MM.1S (cell line): Measurements from ENCODE around the gene BCAS4.

ENCODE experiments used
- DNase-seq: peaks from one replicate; pipeline ENCODE4 v3.0.0-alpha.2; 2015
- H2AFZ ChIP-seq: fragments of 300-600 bp; sonication (generic); 2 replicates; pipeline ENCODE4 v1.6.0; 2016; ENCODE audit warnings: antibody characterized with exemption, low read length
- H3F3A ChIP-seq: fragments of 300-600 bp; sonication (generic); 2 replicates; pipeline ENCODE4 v1.6.1; 2016; ENCODE audit warnings: mild to moderate bottlenecking, antibody characterized with exemption, low read length, moderate library complexity, mixed read lengths; ENCODE audit not compliant: insufficient read depth
- H3K27ac ChIP-seq: fragments of 300-600 bp; sonication (generic); 2 replicates; pipeline ENCODE4 v1.5.1; 2016; ENCODE audit warnings: mild to moderate bottlenecking, low read length
- H3K27me3 ChIP-seq: fragments of 300-600 bp; sonication (generic); replicated peaks from 2 replicates; pipeline ENCODE4 v1.6.0; 2016; ENCODE audit warnings: low read length; ENCODE audit not compliant: insufficient read depth
- H3K36me3 ChIP-seq: fragments of 300-600 bp; sonication (generic); replicated peaks from 2 replicates; pipeline ENCODE4 v1.6.1; 2016; ENCODE audit warnings: mild to moderate bottlenecking, low read length, mixed read lengths; ENCODE audit not compliant: insufficient read depth
- H3K4me1 ChIP-seq: fragments of 300-600 bp; sonication (generic); 2 replicates; pipeline ENCODE4 v1.6.1; 2016; ENCODE audit warnings: low read length, mixed read lengths
- H3K4me2 ChIP-seq: fragments of 300-600 bp; sonication (generic); 2 replicates; pipeline ENCODE4 v1.6.0; 2016; ENCODE audit warnings: low read depth, low read length
- H3K4me3 ChIP-seq: fragments of 300-600 bp; sonication (generic); 2 replicates; pipeline ENCODE4 v1.5.1; 2016; ENCODE audit warnings: low read length, mixed read lengths
- H3K79me2 ChIP-seq: fragments of 300-600 bp; sonication (generic); 2 replicates; pipeline ENCODE4 v1.6.1; 2016; ENCODE audit warnings: mixed run types, low read length, mixed read lengths
- H3K9ac ChIP-seq: fragments of 300-600 bp; sonication (generic); 2 replicates; pipeline ENCODE4 v1.6.1; 2016; ENCODE audit warnings: low read length, mixed read lengths
- H3K9me2 ChIP-seq: fragments of 300-600 bp; sonication (generic); replicated peaks from 2 replicates; pipeline ENCODE4 v1.6.1; 2016; ENCODE audit warnings: mild to moderate bottlenecking, low read length, mixed read lengths; ENCODE audit not compliant: insufficient read depth
- H3K9me3 ChIP-seq: fragments of 300-600 bp; sonication (generic); replicated peaks from 2 replicates; pipeline ENCODE4 v1.6.1; 2016; ENCODE audit warnings: mild to moderate bottlenecking, low read length, mixed read lengths; ENCODE audit not compliant: insufficient read depth
- H4K20me1 ChIP-seq: fragments of 300-600 bp; sonication (generic); 2 replicates; pipeline ENCODE4 v1.6.1; 2016; ENCODE audit warnings: mild to moderate bottlenecking, low read length, moderate library complexity, mixed read lengths; ENCODE audit not compliant: insufficient read depth
- EZH2 ChIP-seq: fragments of 300-600 bp; sonication (generic); optimal IDR thresholded peaks from 2 replicates; pipeline ENCODE3; 2017; ENCODE audit warnings: low read depth, mild to moderate bottlenecking, antibody characterized with exemption, low read length, mixed read lengths
- EZH2phosphoT487 ChIP-seq: fragments of 300-600 bp; sonication (generic); IDR thresholded peaks from 2 replicates; pipeline ENCODE4 v1.6.1; 2018; ENCODE audit warnings: antibody characterized with exemption, low read length
- TF ChIP-seq, protein P1 (sequence below): fragments of 300-600 bp; sonication (generic); IDR thresholded peaks from 2 replicates; pipeline ENCODE4 v1.5.1; 2016; ENCODE audit warnings: antibody characterized with exemption, low read length, mixed read lengths

The BCAS4 gene

DNA sequence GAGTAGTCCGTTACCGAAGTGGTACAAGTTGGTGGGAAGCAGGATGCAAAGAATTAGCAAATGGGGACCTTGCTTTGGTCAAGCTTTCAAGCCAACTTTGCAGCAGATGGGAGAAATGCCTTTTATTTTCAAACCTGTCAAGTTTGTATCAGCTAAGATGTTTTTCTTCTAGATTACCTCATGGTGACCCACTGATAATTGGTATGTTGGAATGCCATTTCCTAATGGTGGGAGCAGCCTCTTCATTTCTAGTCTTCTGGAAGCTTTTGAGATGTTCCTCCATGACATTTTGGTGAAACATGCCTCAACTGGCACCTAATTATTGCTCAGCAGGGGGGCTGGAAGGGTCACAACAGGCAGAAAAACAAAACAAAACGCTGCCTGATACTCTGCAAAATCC lies 92.7 kb downstream of the BCAS4 start:
- Histone ChIP-seq H3K4me2 (no peak overlapping the region), H3K27ac (no peak overlapping the region), H3K27me3 (no peaks in the 10 kb centered on the region), H3K4me3 (no peak overlapping the region), H3K9ac (no peak overlapping the region), H3K9me2 (no peaks in the 10 kb centered on the region), H2AFZ (no peak overlapping the region), H3K79me2 (0 out of 2 replicates have a peak, but pooled peaks cover 3% of the 10 kb centered on the region), H3F3A (no peaks in the 10 kb centered on the region; the same call in 1 of the 2 replicates), H4K20me1 (no peaks in the 10 kb centered on the region), H3K9me3 (no peaks in the 10 kb centered on the region), H3K4me1 (no peaks in the 10 kb centered on the region), H3K36me3 (peaks cover 22% of the 10 kb centered on the region)
- no peak for DNase-seq
- TF ChIP-seq EZH2 (no peak), EZH2phosphoT487 (no peak)
- TF ChIP-seq, protein P1, sequence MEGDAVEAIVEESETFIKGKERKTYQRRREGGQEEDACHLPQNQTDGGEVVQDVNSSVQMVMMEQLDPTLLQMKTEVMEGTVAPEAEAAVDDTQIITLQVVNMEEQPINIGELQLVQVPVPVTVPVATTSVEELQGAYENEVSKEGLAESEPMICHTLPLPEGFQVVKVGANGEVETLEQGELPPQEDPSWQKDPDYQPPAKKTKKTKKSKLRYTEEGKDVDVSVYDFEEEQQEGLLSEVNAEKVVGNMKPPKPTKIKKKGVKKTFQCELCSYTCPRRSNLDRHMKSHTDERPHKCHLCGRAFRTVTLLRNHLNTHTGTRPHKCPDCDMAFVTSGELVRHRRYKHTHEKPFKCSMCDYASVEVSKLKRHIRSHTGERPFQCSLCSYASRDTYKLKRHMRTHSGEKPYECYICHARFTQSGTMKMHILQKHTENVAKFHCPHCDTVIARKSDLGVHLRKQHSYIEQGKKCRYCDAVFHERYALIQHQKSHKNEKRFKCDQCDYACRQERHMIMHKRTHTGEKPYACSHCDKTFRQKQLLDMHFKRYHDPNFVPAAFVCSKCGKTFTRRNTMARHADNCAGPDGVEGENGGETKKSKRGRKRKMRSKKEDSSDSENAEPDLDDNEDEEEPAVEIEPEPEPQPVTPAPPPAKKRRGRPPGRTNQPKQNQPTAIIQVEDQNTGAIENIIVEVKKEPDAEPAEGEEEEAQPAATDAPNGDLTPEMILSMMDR = no peak

DNA sequence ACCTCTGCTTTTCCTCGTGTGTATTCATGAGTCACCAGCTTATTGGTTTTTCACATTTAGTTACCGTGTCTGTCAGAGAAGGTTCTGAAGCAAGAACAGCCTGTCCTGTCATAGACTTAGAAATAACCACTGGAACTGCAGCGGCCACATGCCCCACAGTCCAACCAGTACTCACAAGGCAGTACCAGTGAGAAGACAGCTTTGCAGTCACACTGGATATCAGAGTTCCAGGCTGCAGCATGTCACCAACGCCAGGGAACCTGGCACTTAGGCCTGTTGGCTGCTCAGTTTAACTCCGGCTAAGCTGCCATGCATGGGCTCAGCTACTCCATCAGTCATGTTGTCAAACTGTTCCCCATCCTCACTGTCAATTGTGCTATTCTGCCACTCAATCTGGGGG lies 96.3 kb downstream of the BCAS4 start:
- Histone ChIP-seq H3K4me1 (no peaks in the 10 kb centered on the region), H3K36me3 (peaks cover 39% of the 10 kb centered on the region), H3K4me2 (no peak overlapping the region), H3K27me3 (no peaks in the 10 kb centered on the region), H3K79me2 (peaks cover 3% of the 10 kb centered on the region; the same call in 1 of the 2 replicates), H3K4me3 (no peak overlapping the region), H4K20me1 (no peaks in the 10 kb centered on the region), H3K9me2 (no peaks in the 10 kb centered on the region), H3K27ac (no peak overlapping the region), H3K9me3 (no peaks in the 10 kb centered on the region), H3K9ac (no peak overlapping the region), H3F3A (no peaks in the 10 kb centered on the region), H2AFZ (no peak overlapping the region)
- no peak for DNase-seq
- TF ChIP-seq EZH2phosphoT487 = no peak
- TF ChIP-seq EZH2 = no peak

DNA sequence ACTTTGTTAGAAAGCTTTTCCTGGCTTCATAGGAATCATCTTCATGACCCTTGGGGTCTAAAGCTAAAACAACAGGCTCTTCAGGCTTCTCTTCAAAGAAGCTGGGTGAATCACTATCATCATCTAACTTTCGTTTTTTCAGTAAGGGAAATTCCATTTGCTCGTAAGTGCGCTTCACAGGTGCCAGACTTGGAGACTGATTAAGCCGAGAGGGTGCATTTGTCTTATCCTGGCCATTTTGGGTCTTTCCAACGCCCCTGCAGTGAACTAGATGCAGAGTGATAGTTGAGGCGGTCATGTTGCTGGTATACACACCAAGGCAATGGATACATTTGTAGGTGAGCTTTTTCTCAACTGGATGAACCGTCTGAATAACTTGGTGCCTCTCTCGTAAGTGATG lies 97.5 kb downstream of the BCAS4 start:
- no peaks in the 10 kb centered on the region for H3K27me3 ChIP-seq
- peaks cover 5% of the 10 kb centered on the region for H3K79me2 ChIP-seq
- H3K27ac ChIP-seq = no peak overlapping the region
- no peak overlapping the region for H3K4me3 ChIP-seq
- no peaks in the 10 kb centered on the region for H3F3A ChIP-seq
- no peak for DNase-seq
- no peak overlapping the region for H3K4me2 ChIP-seq
- no peak overlapping the region for H3K9ac ChIP-seq
- H2AFZ ChIP-seq = no peak overlapping the region
- peaks cover 39% of the 10 kb centered on the region for H3K36me3 ChIP-seq
- H4K20me1 ChIP-seq = no peaks in the 10 kb centered on the region
- TF ChIP-seq EZH2phosphoT487 (no peak), EZH2 (no peak)
- TF ChIP-seq, protein P1 = no peak
- H3K9me2 ChIP-seq = no peaks in the 10 kb centered on the region
- no peaks in the 10 kb centered on the region for H3K9me3 ChIP-seq
- no peaks in the 10 kb centered on the region for H3K4me1 ChIP-seq

DNA sequence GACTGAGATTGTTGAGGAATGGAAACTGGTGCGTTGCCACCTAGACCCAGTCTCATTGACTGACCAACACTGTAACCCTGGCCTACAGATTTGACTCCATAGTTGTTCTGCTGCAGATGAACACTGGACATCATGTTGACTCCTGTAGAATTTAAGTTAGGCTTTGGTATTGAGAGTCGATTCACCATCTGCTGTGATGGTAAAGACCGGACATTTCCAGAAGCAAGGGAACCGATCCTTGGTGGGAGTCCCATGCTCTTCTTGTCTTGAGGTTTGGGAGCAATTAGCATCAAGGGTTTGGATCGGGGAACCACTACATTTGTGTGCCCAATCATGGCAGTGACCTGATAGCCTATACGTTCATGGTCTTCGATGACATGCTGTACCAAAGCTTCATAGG lies 98.8 kb downstream of the BCAS4 start:
- Histone ChIP-seq H3K9ac (no peak overlapping the region), H3K79me2 (peaks cover 17% of the 10 kb centered on the region), H3K9me3 (no peaks in the 10 kb centered on the region), H3K27ac (no peak overlapping the region), H3K27me3 (no peaks in the 10 kb centered on the region), H3K36me3 (peaks cover 42% of the 10 kb centered on the region), H3F3A (no peaks in the 10 kb centered on the region), H4K20me1 (no peaks in the 10 kb centered on the region), H2AFZ (no peak overlapping the region), H3K4me2 (no peak overlapping the region), H3K4me1 (no peaks in the 10 kb centered on the region), H3K9me2 (no peaks in the 10 kb centered on the region), H3K4me3 (no peak overlapping the region)
- no peak for TF ChIP-seq EZH2
- TF ChIP-seq, protein P1 = no peak
- no peak for TF ChIP-seq EZH2phosphoT487
- no peak for DNase-seq
